Stimulated activated CD8-positive, alpha-beta memory T cell treated with anti-CD3 and anti-CD28 coated beads, Interleukin-4, amount 100 ng/mL, for 48 hours (primary cell): ENCODE measurements around the gene HIPK1.
"Not testable (repeated sequence)": the region's sequence is repeated elsewhere in the genome, so short reads cannot be mapped to it uniquely, and the experiment has no call there.

Source experiments
- DNase-seq: peaks from one replicate; pipeline ENCODE4 v3.0.0-alpha.2; 2020

The HIPK1 gene

DNA sequence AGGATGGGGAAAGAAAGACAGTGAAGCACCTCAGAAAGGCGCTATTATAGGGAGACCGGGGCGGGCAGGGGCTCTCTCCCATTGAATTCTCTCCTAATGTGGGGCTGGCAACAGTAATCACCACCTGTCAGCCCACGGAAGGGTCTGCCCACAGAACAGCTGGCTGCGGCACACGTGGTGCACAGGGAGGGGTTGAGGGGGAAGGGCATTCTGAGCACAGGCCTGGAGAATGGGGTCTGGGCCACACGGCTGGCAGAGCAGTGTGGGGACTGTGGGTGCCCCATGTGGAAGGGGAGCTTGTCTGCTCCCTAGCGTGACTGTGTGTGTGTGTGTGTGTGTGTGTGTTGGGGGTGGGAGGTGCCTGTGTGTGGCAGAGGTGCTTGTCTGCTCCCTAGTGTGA lies 54.3 kb downstream of the HIPK1 start:
- no peak for DNase-seq

DNA sequence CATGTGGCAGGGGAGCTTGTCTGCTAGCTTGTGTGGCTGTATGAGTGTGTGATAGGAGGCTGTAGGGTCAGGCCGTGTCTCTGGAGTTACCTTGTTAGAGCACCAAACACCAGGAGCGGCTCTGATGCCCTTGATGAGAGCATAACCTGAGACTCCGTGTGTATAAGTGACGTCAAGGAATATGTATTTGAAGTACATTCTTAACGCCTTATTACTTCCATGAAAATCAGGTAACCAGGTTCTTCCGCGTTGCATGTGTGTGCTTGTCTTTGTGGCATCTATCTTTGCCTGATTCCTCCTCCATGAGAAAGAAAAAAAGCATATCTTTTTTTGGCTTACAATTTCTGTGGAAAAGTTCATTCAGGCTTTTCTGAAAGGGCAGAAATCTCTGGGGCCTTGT lies 54.7 kb downstream of the HIPK1 start:
- no peak for DNase-seq

DNA sequence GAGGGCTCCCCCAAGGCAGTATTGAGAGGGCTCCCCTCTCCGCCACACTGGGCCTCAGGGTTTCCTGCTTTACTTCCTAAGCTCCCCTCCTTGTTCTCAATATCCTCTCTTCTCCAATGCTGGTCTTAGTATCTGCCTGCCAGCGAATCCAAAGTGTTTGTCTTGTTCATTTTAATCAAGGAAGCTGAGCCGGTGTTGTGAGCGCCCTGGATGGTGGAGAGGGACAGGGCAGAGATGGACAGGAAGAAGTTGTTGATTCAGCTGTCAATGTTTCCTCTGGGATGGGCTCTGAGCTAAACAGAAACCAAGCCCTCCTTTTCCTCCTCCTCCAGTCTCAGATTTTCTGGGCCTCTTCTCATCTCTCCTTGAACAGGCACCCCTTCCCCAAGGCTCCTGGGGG lies 55.6 kb downstream of the HIPK1 start:
- no peak for DNase-seq

DNA sequence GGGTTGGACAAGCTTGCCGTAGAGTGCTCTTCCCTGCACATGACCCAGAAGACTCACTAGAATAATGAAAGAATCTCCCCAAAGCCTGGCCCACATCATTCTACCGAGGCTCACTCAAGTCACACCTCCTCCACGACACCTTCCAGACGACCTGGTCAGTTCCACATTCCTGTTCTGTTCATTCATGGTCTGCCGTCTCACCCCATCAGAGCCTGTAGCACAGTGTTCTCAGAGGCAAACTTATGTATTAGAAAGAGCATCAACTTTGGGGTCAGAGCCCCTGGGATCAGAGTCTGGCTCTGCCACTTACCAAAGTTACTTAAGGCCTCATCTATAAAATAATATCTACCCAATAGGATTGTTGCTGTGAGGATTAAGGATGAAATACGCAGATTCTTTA lies 57.7 kb downstream of the HIPK1 start:
- no peak for DNase-seq

DNA sequence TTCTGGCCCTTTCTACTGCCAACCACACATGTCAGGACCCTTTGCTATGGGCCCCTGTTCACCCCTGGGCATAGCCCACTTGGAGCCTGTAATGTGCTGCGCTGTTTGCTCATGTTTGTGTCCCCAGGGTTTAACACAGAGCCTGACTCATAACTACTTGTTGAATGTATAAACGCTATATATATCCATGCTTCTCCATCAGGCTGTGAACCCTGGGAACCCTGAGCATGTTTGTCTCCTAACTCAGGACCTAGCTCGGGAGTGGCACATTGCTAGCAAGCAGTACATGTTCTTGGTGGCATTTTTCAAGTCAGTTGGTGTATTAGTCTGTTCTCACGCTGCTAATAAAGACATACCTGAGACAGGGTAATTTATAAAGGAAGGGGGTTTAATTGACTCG lies 58.1 kb downstream of the HIPK1 start:
- DNase-seq, result no peak

DNA sequence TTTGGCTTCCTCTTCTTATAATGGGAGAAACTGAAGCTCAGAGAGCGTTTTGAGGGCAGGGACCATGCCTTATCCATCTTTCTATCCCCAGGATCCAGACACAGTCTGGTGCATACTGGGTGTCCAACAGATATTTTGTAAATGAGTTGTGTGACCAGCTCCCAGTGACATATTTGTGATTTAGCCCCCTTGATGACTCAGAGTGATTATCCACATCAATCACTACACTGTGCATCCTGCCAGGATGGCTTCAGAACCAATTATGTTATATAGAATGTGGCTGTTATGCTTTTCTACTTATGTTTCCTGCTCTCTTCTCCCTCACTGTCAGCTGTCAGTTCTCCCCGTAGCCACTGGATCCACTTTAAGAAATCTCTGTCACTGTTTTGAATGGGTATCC lies 61.4 kb downstream of the HIPK1 start:
- no peak for DNase-seq

DNA sequence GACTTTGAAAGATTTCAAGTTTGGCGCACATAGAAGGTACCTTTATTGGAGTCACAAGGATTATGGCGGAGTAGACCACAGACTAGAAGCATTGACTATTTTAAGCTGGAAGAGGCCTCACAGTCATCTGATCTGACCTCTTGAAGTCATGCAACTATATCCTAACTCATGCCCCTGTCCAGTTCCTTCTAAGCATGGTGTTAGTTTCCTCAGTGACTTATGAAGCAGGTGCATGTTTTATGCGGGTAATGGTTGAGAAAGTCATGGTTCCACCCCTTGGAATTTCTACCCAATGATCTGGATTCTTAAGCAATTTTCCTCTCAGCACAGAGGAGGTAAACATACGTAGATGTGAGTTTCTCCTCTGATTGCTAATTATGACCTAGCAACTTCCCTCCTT lies 61.8 kb downstream of the HIPK1 start:
- no peak for DNase-seq

DNA sequence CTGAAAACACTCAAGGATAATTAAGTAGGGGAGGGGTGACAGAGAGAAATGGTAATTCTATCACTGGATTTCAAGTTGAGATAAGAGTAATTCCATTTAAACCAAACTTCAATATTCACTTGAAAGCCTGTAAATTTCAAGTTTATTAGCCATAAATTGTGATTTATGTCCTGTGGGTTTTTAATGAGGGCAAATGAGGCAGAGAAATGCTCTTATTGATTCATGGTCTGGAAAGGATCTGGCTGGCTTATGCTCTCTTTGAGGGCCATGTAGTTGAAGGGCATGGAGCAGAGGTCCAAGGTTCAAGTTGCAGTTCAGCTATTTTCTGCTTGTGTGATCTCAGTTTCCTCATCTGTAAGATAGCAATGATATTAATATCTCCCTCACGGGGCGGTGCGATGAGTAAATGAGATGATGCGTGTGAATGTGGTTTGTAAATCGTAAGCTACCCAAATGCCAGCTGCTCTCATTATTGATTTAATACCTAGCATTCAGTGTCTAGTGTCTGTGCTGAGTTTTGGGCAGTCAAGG lies 62.4 kb downstream of the HIPK1 start:
- no peak for DNase-seq

DNA sequence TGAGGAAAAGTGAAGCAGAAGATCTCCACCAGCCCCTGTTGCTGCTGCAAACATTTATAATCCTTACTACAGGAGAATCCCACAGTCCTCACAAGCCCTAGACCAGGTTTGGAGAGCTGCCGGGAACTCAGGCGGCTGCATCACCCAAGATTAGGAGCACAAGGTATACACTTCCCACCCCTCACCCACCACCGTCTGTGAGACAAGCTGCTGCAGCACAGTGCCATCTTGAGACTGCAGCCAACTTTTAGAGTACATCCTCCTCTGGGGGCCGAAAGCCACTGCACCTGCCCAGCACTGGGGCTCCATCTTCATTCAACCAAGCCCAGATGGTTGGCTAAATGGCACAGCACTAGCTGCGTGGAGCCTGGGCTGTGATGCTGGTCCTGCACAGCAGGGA lies 63.9 kb downstream of the HIPK1 start:
- no peak for DNase-seq

DNA sequence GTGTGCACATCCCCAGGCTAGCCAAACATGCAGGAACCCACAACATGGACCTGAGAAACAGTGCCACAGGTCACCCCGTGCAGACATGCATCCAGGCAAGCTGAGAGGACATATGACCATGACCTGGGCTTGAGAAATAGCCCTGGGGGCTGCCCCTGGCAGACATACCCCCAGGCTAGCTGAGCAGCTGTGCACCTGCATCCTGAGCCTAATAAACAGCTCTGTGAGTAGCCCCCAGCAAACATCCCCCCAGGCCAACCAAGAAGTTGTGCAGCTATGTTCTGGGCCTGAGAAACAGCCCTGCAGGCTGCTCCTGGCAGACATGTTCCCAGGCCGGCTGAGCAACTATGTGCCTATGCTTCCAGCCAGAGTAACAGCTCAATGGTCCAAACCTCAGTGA lies 64.6 kb downstream of the HIPK1 start:
- DNase-seq, result no peak

DNA sequence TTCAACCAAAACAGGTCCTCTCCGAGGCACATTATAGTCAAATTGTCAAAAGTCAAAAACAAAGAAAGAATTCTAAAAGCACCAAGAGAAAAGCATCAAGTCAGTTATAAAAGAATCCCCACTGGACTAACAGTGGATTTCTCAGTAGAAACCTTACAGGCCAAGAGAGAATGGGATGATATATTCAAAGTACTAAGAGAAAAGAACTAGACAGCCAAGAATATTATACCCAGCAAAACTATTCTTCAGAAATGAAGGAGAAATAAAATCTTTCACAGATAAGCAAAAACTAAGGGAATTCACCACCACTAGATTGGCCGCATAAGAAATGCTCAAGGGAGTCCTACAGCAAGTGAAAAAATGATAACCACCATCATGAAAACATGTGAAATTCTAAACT lies 66.3 kb downstream of the HIPK1 start:
- no peak for DNase-seq

DNA sequence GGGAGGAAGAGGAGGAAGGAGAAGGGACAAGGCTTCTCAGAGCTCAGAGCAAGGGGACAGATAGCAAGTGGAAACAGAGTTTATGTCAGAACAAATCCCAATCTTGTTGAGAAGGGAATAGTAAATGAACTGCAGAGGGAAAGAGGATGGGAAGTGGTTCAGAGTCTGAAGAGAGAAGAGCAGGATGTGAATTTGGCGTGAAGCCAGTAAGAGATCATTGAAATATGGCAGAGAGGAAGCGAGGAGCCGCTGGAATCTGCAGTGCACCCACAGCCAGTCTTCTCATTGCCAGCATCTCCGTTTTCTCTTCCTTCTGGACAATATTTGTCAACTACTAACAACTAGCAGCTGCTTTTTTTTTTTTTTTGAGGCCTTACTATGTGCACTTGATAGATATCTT lies 69.2 kb downstream of the HIPK1 start:
- no peak for DNase-seq

DNA sequence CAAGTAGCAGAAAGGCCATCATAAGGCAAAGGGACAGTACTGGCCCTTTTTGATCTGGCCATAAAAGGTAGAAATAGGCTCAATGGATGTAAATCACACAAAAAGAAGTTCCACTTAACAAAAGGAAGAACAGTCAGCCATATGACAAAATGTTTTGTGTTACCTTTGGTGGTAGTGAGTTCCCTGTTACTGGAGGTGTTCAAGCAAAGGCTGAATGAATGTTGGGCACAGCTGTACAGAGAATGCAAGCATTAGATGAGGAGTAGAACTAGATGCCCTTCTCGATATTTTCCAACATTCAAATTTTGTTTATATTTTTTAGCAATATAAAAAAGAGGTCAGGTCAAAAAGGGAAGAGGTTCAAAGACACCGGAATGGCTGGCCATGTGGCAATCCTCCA lies 70.1 kb downstream of the HIPK1 start:
- no peak for DNase-seq

DNA sequence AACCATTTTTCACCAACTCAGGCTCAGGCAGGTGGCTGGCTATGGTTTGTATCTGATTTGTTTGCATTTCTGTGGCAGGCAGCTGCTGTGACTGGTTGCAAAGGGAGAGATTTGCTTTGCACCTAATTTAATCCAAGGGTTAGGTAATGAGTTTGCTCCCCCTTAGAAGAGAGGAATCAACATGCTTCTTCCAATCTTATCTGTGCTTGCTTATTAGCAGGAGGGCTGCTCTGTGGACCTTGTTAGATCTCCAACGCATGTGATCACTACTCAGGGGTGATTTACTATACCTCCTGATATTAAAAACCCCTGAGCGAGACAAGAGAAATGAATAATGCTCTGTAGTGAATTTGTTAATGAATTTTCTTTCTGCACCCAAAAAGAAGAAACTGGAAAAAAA lies 70.7 kb downstream of the HIPK1 start:
- DNase-seq, result no peak

DNA sequence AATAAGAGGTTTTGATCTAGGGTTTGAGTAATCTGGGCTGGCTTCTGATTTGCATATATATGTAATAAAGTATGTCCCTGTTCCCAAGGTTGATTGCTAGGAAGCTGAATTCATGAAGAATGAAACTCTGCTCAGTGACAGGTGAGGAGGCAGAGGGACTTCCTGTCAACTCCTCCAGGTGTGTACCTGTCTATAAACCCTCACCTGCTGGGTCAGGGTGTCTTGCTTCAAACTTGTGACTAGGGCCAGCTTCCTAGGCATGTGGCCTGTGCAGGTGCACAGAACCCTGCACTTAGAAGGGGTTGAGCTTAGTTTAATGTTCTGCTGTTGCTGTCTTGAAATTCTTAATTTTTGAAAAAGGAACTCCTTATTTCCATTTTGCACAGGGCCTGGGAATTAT lies 71.3 kb downstream of the HIPK1 start:
- no peak for DNase-seq

DNA sequence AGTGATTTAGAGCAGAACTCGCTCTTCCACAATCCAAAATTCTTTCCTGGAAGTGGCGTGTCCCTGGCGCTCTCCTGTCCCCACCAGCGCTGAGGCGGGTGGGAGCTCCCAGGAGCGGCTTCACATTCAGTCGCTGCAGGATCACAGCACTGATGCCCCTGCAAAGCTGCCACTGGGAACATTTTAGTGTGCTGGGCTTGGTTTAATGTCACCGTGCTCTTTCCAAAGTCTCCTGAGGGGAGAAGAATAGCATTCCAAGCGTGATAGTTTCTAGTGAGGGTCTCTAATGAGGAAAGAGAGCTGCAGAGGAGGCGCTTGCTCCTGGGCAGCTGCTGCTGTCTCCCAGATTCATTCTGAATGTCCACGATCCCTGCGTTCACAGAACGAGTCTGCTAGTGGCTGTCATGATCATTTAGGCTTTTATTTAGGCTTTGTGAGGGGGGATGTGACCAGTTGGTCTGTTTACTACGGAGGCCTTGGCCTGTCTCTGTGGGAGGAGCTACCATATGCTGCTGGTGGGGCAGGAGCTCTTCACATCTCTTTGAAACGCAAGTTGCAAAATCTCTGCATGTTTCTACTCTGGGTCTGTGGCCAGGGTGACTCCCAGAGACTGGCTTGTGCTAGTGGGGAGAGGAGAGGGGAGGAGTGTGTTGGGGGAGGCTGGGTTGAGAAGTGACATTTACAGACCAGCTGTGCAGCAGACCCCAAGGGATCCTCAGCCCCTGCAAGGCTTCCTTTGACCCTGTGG lies 73.5 kb downstream of the HIPK1 start:
- DNase-seq, result no peak

DNA sequence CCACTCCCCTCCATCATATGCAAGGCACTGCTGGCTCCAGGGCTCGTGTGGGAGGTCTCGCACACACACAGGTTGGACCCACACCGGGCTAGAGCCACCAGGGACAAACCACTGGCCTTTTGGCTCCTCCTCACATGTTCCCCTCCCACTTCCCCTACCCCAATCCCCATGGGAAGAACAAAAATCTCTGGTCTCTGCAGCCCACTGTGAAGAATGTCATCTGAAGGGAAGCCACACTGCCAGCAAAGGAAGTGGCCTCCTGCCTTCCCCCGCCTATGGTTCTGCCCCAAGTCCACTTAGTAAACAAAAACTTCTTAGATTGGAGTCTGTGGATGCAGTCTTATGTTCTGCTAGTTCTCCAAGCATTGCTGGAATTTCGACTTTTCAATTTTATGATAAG lies 74.3 kb downstream of the HIPK1 start:
- no peak for DNase-seq

DNA sequence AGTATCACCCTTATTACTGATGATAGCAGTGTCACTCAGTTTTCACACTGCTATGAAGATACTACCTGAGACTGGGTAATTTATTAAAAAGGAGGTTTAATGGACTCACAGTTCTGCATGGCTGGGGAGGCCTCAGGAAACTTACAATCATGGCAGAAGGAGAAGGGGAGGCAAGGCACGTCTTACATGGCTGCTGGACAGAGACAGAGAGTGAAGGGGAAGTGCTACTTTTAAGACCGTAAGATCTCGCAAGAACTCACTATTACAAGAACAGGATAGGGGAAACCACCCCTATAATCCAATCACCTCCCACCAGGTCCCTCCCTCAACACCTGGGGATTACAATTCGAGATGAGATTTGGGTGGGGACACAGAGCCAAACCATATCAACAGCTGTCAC lies 77.7 kb downstream of the HIPK1 start:
- not testable (repeated sequence) for DNase-seq

DNA sequence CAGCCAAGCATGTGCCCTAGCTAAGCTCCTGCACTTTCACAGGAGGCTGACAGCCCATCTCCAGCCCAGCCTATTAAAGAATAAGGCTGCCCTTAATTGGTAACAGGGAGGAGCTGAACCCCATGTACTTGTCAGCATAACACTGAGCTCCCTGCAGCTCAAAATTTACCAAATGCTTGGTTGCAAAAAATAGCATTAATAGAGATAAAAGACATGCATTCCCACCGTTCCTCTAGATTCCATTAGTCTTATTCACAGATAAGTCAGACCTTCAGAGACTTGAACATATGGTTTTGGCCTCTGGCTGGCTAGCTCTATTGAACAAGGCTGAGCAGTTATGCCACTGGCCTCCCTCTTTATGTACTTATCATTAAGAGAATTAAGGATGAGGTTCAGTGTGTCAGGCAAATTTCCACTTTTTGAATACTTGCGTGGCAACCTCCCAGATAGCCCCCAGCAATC lies 79.4 kb downstream of the HIPK1 start:
- DNase-seq, result no peak

DNA sequence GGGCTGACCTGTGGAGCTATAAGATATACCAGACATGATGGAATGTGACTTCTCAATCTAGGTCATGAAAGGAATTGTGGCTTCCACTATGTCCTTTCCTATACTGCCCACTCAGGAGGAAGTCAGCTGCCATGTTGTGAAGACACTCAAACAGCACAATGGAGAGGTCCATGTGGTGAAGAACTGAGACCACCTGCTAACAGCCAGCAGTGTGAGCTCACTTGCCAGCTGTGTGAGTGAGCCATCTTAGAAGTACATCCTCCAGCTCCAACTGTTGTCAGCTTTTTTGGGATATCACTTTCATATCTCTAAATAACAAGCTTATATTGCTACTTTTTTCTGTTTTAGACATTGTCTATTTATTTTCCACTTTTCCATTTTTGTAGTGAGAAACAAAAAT lies 79.9 kb downstream of the HIPK1 start:
- no peak for DNase-seq

DNA sequence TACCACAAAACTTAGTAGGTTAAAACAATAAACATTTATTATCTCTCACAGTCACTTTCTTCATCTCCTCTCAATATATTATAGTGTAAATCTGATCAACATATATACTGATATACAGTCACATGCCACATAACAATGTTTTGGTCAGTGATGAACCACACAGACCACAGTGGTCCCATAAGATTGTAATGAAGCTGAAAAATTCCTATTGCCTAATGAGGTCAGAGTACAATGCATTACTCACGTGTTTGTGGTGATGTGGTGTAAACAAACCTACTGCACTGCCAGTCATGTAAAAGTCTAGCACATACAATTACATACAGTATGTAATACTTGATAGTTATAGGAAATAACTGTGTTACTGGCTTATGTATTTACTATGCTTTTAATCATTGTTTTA lies 80.3 kb downstream of the HIPK1 start:
- no peak for DNase-seq

DNA sequence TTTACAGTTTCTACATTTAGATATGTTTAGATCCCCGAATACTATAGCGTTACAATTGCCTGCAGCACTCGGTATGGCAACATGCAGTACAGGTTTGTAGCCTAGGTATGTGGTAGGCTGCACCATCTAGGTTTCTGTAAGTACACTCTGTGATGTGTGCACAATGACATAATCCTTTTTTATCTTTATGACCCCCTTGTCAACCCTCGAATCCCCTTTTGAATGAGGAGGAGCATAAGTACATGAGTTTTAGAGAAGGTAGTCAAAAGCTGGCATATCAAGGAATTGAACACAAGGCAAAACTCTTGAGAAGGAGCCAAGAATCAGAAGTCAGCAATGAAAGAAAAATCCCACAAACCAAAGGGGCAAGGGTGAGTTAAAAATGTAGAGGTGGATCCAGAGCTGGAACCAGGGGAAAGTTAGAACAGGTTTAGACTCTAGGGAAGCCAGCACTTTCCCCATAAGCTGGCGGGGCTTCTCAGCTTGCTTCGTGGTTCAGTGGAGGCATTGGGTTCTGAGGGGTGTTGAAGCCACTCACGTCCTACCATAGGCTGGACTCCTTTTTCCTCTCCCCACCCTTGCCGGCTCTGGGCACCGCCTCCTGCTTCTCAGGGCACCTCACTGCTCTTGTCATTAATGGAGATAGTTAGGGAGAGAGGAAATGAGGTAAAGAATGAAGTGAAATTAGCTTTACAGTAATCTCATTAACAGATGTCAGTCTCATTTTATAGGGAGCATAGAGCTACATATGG lies 81.5 kb downstream of the HIPK1 start:
- no peak for DNase-seq

DNA sequence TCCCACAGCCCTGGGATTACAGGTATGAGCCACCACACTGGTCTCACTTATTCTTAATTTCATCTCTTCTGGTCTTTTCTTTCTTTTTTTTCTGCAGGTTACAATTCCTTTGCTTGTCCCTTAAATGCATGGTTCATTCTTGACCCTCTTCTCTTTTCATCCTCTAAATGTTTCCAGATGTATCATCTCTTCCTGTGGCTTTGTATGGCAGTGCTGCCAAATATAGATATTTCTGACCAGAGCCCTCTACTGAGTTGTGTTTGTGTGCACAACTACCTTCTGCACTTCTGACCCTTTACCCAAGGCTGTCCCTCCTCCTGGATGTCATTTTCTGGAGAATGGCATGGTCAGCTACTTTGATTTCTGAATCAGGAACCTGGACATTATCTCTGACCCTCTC lies 82.7 kb downstream of the HIPK1 start:
- no peak for DNase-seq

DNA sequence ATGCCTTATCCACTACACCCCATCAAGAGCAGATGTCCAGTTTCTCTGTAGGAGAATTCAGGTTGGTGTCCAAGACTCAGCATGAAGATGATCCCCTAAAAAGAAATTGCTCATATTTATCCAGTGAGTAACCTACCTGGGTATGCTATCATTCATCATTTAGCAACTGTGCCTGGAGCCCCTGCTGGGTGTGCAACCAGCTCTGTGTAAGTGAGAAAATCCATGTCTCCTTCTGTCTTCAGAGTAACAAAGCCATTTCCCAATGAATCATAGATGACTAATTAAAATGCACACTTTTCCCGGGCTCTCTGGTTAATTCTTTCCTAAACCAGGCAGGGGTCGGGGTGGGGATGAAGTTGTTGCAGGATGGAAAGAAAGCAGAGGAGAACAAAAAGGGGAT lies 86.0 kb downstream of the HIPK1 start:
- no peak for DNase-seq

DNA sequence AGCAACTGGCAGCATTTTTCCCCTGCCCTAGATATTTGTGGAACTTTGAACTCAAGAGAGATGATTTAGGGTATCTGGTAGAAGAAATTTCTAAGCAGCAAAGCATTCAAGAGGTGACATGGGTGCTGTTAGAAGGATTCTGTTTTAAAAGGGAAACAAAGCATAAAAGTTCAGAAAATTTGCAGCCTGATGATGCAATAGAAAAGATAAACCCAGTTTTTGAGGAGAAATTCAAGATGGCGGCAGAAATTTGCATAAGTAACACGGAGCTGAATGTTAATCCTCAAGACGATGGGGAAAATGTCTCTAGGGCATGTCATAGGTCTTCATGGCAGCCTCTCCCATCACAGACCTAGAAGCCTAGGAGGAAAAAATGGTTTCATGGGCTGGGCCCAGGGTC lies 90.6 kb downstream of the HIPK1 start:
- DNase-seq, result not testable (repeated sequence)
